CD14-positive monocyte (primary cell): ENCODE measurements around the gene AEBP1. TPM values are rescaled to one million over a fixed set of nuclear protein-coding genes. Genes with fewer than 3 reads are reported as not detected.

Experiments
- DNase-seq, 3 donors: peaks; one replicate each; pipeline ENCODE4 v3.0.0-alpha.2; 2011 to 2022
- H2AFZ ChIP-seq: 2 replicates; pipeline ENCODE4 v1.6.0; 2012; ENCODE audit warnings: mild to moderate bottlenecking, low read depth, low read length, inconsistent platforms; ENCODE audit not compliant: insufficient read depth, poor library complexity, severe bottlenecking
- H3K27ac ChIP-seq, 2 donors: 1 replicate in 1 of 2; 2 replicates in 1 of 2; pipeline ENCODE4 v1.5.1; 2012 to 2013; ENCODE audit warnings: low read length in 2 of 2, control low read depth in 1 of 2, inconsistent platforms in 1 of 2, low read depth in 1 of 2, mild to moderate bottlenecking in 1 of 2
- H3K27me3 ChIP-seq, 2 donors: one replicate each; pipeline versions ENCODE4 v1.6.0 to v1.6.1; 2011 to 2013; ENCODE audit warnings: low read length in 2 of 2; ENCODE audit not compliant: control insufficient read depth in 2 of 2, insufficient read depth in 2 of 2
- H3K36me3 ChIP-seq, 2 donors: replicated peaks in 1 of 2; 1 replicate in 1 of 2; 2 replicates in 1 of 2; pipeline versions ENCODE4 v1.5.1 to v1.6.1; 2012 to 2013; ENCODE audit warnings: low read length in 2 of 2, control low read depth in 1 of 2, inconsistent platforms in 1 of 2, mild to moderate bottlenecking in 1 of 2; ENCODE audit not compliant: insufficient read depth in 2 of 2, control insufficient read depth in 1 of 2
- H3K4me1 ChIP-seq, 2 donors: 1 replicate in 1 of 2; 2 replicates in 1 of 2; pipeline versions ENCODE4 v1.5.1 to v1.6.1; 2012 to 2013; ENCODE audit warnings: low read length in 2 of 2, control low read depth in 1 of 2, inconsistent platforms in 1 of 2, mild to moderate bottlenecking in 1 of 2, moderate library complexity in 1 of 2; ENCODE audit not compliant: insufficient read depth in 2 of 2, control insufficient read depth in 1 of 2
- H3K4me2 ChIP-seq: replicated peaks from 2 replicates; pipeline ENCODE3; 2012; ENCODE audit warnings: low read length, moderate library complexity, mild to moderate bottlenecking; ENCODE audit not compliant: poor library complexity, severe bottlenecking; ENCODE audit errors: extremely low read depth
- H3K4me3 ChIP-seq, 3 experiments: fragments of 200-600 bp in 1 of 3; sonication (generic) in 1 of 3; replicated peaks in 1 of 3; 1 replicate in 2 of 3; 2 replicates in 1 of 3; pipeline ENCODE4 v1.5.1; 2011 to 2013; ENCODE audit warnings: low read length in 3 of 3, mild to moderate bottlenecking in 3 of 3, control low read depth in 2 of 3, low read depth in 2 of 3, inconsistent platforms in 1 of 3, moderate library complexity in 1 of 3
- H3K79me2 ChIP-seq: 2 replicates; pipeline ENCODE4 v1.6.0; 2012; ENCODE audit warnings: mild to moderate bottlenecking, control low read depth, inconsistent platforms, low read length, moderate library complexity; ENCODE audit not compliant: insufficient read depth
- H3K9ac ChIP-seq: 2 replicates; pipeline ENCODE4 v1.6.0; 2017; ENCODE audit warnings: low read length, mild to moderate bottlenecking; ENCODE audit not compliant: insufficient read depth, poor library complexity, severe bottlenecking
- H3K9me3 ChIP-seq, 2 donors: replicated peaks in 1 of 2; 1 replicate in 1 of 2; 2 replicates in 1 of 2; pipeline versions ENCODE4 v1.5.1 to v1.6.1; 2012 to 2013; ENCODE audit warnings: low read length in 2 of 2, control low read depth in 1 of 2; ENCODE audit not compliant: control insufficient read depth in 1 of 2, insufficient read depth in 1 of 2
- H4K20me1 ChIP-seq: 2 replicates; pipeline ENCODE4 v1.6.0; 2012; ENCODE audit warnings: mild to moderate bottlenecking, low read length, control low read depth, moderate library complexity; ENCODE audit not compliant: insufficient read depth
- H3K27ac Mint-ChIP-seq, 7 donors: one replicate each; pipeline ENCODE4 v1.8.0; 2020; ENCODE audit warnings: mild to moderate bottlenecking in 7 of 7, mixed read lengths in 7 of 7, moderate library complexity in 6 of 7, inconsistent platforms in 2 of 7
- H3K27me3 Mint-ChIP-seq, 3 donors: one replicate each; pipeline ENCODE4 v1.8.0; 2021 to 2022; ENCODE audit warnings: low read depth in 3 of 3, mild to moderate bottlenecking in 3 of 3, mixed read lengths in 3 of 3, moderate library complexity in 3 of 3, inconsistent platforms in 1 of 3
- H3K36me3 Mint-ChIP-seq, 2 donors: one replicate each; pipeline ENCODE4 v1.8.0; 2020; ENCODE audit warnings: mixed read lengths in 2 of 2, inconsistent platforms in 1 of 2, mild to moderate bottlenecking in 1 of 2
- H3K4me1 Mint-ChIP-seq: one replicate; pipeline ENCODE4 v1.8.0; 2020; ENCODE audit warnings: mild to moderate bottlenecking, mixed read lengths
- H3K4me3 Mint-ChIP-seq, 2 donors: one replicate each; pipeline ENCODE4 v1.8.0; 2020; ENCODE audit warnings: mild to moderate bottlenecking in 2 of 2, mixed read lengths in 2 of 2, moderate library complexity in 1 of 2
- H3K9me3 Mint-ChIP-seq, 7 donors: one replicate each; pipeline ENCODE4 v1.8.0; 2020 to 2022; ENCODE audit warnings: mixed read lengths in 7 of 7, mild to moderate bottlenecking in 6 of 7, moderate library complexity in 6 of 7, inconsistent platforms in 2 of 7
- CTCF ChIP-seq: fragments of 200-600 bp; IDR thresholded peaks from one replicate; pipeline ENCODE4 v1.8.0; 2022; ENCODE audit warnings: antibody characterized with exemption, mild to moderate bottlenecking
- WGBS: methylation state at CpG from one replicate; pipeline ENCODE4 v1.1.5; 2013; ENCODE audit warnings: missing lambda C conversion rate; ENCODE audit not compliant: insufficient coverage; 5-methylcytosine and 5-hydroxymethylcytosine counted together
- intact Hi-C, 2 donors: fragments of 100-400 bp; cut with micrococcal nuclease; formaldehyde crosslinking; loops; one replicate each; pipeline versions ENCODE4 v1.15.0 to v1.15.1; 2023
- polyA plus RNA-seq, 3 donors: library from polyadenylated mRNA; depleted of rRNA in 1 of 3; unstranded in 2 of 3; stranded (reverse) in 1 of 3; fragments of 300-500 nt in 2 of 3; fragments of >200 nt in 1 of 3; fragmentation: Illumina TruSeq in 2 of 3; gene quantifications; 1 replicate in 2 of 3; 2 replicates in 1 of 3; pipeline ENCODE4 v1.2.3, GENCODE V29; 2012 to 2021

The AEBP1 gene
- polyA plus RNA-seq, 3 donors, result 0.08 TPM; not detected in 2

- WGBS, result 97% methylated on average over 16 of the region's 22 CpGs
- no peak for TF ChIP-seq CTCF
Measured at GRCh38 chr7:44152971-44153947, 49.1 kb downstream of the AEBP1 start.

GRCh38 chr7:44153948-44154335, 49.8 kb downstream of the AEBP1 start:
- intact Hi-C loops, result no loop called here
- H3K9ac ChIP-seq, result no peak overlapping the region
- no peak overlapping the region for H3K27ac ChIP-seq
- DNase-seq, result no peak
- H3K79me2 ChIP-seq, result no peaks in the 10 kb centered on the region
- no peak overlapping the region for H2AFZ ChIP-seq
- Mint-ChIP-seq H3K27ac (peak overlapping the region in 1 of 7 donors; percentile 24), H3K27me3 (peaks cover 0 to 2% (median 0%) of the 10 kb centered on the region in 3 donors), H3K4me3 (no peak overlapping the region), H3K36me3 (no peaks in the 10 kb centered on the region), H3K4me1 (no peaks in the 10 kb centered on the region), H3K9me3 (no peaks in the 10 kb centered on the region)
- WGBS, result 95% methylated on average over 5 of the region's 5 CpGs
- H3K36me3 ChIP-seq, result no peaks in the 10 kb centered on the region
- H4K20me1 ChIP-seq, result no peaks in the 10 kb centered on the region
- no peak overlapping the region for H3K4me3 ChIP-seq
- no peaks in the 10 kb centered on the region for H3K27me3 ChIP-seq
- no peaks in the 10 kb centered on the region for H3K4me1 ChIP-seq
- no peak overlapping the region for H3K4me2 ChIP-seq
- no peak for TF ChIP-seq CTCF
- no peaks in the 10 kb centered on the region for H3K9me3 ChIP-seq

More at GRCh38 chr7:44152971-44153947, 49.1 kb downstream of the AEBP1 start:
- intact Hi-C loops, result no loop called here
- no peak overlapping the region for H3K4me3 ChIP-seq
- no peaks in the 10 kb centered on the region for H3K4me1 ChIP-seq
- Mint-ChIP-seq H3K4me1 (no peaks in the 10 kb centered on the region), H3K27ac (no peak overlapping the region), H3K27me3 (peaks cover 0 to 2% (median under 1%) of the 10 kb centered on the region in 3 donors), H3K4me3 (no peak overlapping the region), H3K9me3 (no peaks in the 10 kb centered on the region), H3K36me3 (no peaks in the 10 kb centered on the region)
- H2AFZ ChIP-seq, result no peak overlapping the region
- H3K27ac ChIP-seq, result no peak overlapping the region
- no peaks in the 10 kb centered on the region for H4K20me1 ChIP-seq
- no peaks in the 10 kb centered on the region for H3K9me3 ChIP-seq
- H3K4me2 ChIP-seq, result no peak overlapping the region
- no peaks in the 10 kb centered on the region for H3K36me3 ChIP-seq
- no peaks in the 10 kb centered on the region for H3K27me3 ChIP-seq
- H3K79me2 ChIP-seq, result no peaks in the 10 kb centered on the region
- no peak overlapping the region for H3K9ac ChIP-seq
- DNase-seq, result no peak
